Measurements from ENCODE around the gene MAST2. TPM values are rescaled to one million over a fixed set of nuclear protein-coding genes. Genes with fewer than 3 reads are reported as not detected.
A peak's percentile ranks its signal among the peaks of the same experiment; 100 is the strongest.

Gene MAST2
- total RNA-seq, 2 donors from 2014 or later = 25.2 to 81.3 TPM

DNA sequence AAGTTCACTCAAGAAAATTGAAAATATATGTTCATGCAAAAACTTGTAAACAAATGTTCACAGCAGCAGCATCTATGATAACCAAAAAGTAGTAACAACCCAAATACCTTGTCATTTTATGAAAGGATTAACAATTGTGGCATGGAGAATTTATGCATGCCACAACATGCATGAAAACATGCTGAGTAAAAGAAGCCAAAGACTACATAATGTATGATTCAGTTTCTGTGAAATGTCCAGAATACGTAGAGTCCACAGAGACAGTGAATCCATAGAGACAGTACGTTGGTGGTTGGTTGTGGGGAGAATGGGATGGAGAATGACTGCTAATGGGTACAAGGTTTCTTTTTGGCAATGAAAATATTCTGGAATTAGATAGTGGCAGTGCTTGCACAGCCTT lies 148.7 kb downstream of the MAST2 start:
- WGBS = 42% methylated on average over 2 of the region's 2 CpGs
- Histone ChIP-seq H3K4me1 (replicated peaks) (peaks cover 4% of the 10 kb centered on the region), H3K27ac (no peak overlapping the region), H3K9me3 (no peaks in the 10 kb centered on the region), H3K27me3 (replicated peaks; ENCODE audit: insufficient read depth) (no peaks in the 10 kb centered on the region), H3K36me3 (no peaks in the 10 kb centered on the region), H3K4me3 (no peak overlapping the region)
- intact Hi-C loops (cut with DNase I) = no loop called here
- TF ChIP-seq, protein P1, sequence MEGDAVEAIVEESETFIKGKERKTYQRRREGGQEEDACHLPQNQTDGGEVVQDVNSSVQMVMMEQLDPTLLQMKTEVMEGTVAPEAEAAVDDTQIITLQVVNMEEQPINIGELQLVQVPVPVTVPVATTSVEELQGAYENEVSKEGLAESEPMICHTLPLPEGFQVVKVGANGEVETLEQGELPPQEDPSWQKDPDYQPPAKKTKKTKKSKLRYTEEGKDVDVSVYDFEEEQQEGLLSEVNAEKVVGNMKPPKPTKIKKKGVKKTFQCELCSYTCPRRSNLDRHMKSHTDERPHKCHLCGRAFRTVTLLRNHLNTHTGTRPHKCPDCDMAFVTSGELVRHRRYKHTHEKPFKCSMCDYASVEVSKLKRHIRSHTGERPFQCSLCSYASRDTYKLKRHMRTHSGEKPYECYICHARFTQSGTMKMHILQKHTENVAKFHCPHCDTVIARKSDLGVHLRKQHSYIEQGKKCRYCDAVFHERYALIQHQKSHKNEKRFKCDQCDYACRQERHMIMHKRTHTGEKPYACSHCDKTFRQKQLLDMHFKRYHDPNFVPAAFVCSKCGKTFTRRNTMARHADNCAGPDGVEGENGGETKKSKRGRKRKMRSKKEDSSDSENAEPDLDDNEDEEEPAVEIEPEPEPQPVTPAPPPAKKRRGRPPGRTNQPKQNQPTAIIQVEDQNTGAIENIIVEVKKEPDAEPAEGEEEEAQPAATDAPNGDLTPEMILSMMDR (IDR thresholded peaks at IDR 0.05) = no peak
- TF ChIP-seq POLR2AphosphoS5 (IDR thresholded peaks at IDR 0.05) (peak; percentile 38), POLR2A (IDR thresholded peaks at IDR 0.05) (no peak)
- DNase-seq (ENCODE audit: low spot score) = no peak

DNA sequence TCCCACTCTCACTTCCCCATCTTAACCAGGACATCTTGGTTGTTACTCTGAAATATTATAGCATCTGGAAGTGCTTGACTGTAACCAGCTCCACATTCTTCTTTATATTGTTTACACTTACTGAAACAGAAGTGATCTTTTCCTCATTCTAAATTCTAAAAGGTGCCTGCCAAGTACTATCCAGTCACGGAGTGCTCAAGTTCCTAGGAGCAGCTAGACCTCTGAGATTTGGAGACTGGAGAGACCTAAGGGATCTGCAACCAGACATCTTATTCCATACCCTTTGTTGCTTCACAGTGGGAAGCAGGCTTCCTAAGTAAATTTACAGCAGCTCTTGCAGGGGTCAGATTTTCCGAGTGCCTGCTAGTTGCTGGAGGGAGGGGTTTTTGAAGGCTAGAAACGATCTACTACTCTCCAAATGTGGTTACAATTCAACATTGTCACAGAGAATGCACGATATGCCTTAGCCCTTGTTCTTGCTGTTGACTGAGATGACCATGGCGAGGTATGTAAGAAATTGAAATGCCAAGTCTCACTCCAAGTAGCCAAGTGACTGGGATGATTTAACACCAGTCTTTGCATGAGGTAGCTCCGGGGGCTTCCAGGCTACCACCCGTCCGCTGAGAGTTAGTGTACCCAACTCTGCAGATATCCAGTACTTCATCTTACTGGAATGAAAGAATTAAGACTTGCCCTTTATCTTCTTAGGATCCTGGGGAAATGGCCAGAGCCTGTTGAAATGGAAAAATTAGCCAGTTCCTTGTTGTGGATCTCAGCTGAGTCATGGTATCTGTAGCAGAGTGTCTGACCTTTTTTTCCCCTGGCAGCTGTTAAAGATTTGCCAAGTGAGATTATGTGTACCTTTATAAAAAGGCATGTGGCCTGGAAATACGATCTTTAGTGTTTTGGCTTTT lies 150.8 kb downstream of the MAST2 start:
- Histone ChIP-seq H3K36me3 (no peaks in the 10 kb centered on the region), H3K4me3 (no peak overlapping the region), H3K27me3 (replicated peaks; ENCODE audit: insufficient read depth) (no peaks in the 10 kb centered on the region), H3K27ac (peak overlapping the region; percentile 44 to 68), H3K9me3 (no peaks in the 10 kb centered on the region), H3K4me1 (replicated peaks) (peaks cover 4% of the 10 kb centered on the region)
- intact Hi-C loops (cut with DNase I) = no loop called here
- DNase-seq (ENCODE audit: low spot score) = peak; percentile 22
- WGBS = 45% methylated on average over 9 of the region's 9 CpGs
- TF ChIP-seq, protein P1 (IDR thresholded peaks at IDR 0.05) = no peak
- TF ChIP-seq POLR2AphosphoS5 (IDR thresholded peaks at IDR 0.05) (peak; percentile 59), POLR2A (IDR thresholded peaks at IDR 0.05) (no peak)

DNA sequence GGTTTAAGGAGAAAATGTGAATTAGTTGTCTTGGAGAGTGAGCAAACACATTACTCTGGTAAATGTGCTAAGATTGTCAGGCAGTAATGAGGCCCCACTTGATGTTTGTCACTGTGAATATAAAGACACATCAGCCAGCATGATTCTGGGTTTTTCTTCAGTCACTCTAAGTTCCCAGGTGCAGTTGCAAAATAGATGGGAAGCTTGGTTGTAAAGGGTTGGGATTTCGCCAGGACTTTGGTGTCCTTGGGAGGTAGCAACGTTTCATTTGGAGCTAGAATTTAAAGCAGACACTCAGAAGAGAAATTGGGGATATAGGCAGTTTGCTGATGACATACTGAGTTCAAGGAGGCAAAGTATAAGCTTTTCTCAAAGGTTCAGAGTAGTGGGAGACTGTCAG lies 154.3 kb downstream of the MAST2 start:
- H3K4me1 ChIP-seq (replicated peaks) = peaks cover 4% of the 10 kb centered on the region
- no peak for DNase-seq (ENCODE audit: low spot score)
- H3K27ac ChIP-seq = no peak overlapping the region
- 57% methylated on average over 2 of the region's 2 CpGs for WGBS
- no peaks in the 10 kb centered on the region for H3K9me3 ChIP-seq
- no peaks in the 10 kb centered on the region for H3K27me3 ChIP-seq (replicated peaks; ENCODE audit: insufficient read depth)
- no peaks in the 10 kb centered on the region for H3K36me3 ChIP-seq
- no peak for TF ChIP-seq POLR2A (IDR thresholded peaks at IDR 0.05)
- TF ChIP-seq, protein P1 (IDR thresholded peaks at IDR 0.05) = no peak
- no peak for TF ChIP-seq POLR2AphosphoS5 (IDR thresholded peaks at IDR 0.05)
- H3K4me3 ChIP-seq = no peak overlapping the region
- intact Hi-C loops (cut with DNase I) = no loop called here

DNA sequence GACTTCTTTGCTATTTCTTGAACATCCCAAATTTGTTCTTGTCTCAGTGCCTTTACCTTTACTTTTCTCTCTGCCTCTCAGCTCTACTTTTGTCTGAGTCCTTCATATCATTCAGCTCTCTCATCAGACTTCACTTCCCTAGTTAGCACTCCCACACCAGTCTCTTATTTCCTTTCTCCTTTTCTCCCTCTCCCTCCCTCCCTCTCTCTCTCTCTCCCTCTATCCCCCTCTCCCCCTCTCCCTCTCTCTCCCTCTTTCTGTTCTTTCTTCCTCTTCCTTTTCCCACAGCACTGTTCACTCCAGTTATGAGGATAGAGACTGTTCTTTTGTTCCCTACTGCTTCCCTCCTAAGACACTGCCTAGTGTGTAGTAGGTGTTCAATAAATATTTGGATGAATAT lies 154.9 kb downstream of the MAST2 start:
- no peak overlapping the region for H3K27ac ChIP-seq
- H3K4me3 ChIP-seq = no peak overlapping the region

More for the DNA sequence above, 154.9 kb downstream of the MAST2 start:
- H3K36me3 ChIP-seq = no peaks in the 10 kb centered on the region
- H3K4me1 ChIP-seq (replicated peaks) = peaks cover 4% of the 10 kb centered on the region
- H3K27me3 ChIP-seq (replicated peaks; ENCODE audit: insufficient read depth) = no peaks in the 10 kb centered on the region
- no peak for DNase-seq (ENCODE audit: low spot score)
- intact Hi-C loops (cut with DNase I) = no loop called here
- H3K9me3 ChIP-seq = no peaks in the 10 kb centered on the region
- TF ChIP-seq, protein P1 (IDR thresholded peaks at IDR 0.05) = no peak
- no peak for TF ChIP-seq POLR2AphosphoS5 (IDR thresholded peaks at IDR 0.05)
- no peak for TF ChIP-seq POLR2A (IDR thresholded peaks at IDR 0.05)

Measured in prostate gland (tissue), 2 donors.